Activated B cell treated with CpG ODN at 0.5 μM for 24 hours (primary cell): Measurements from ENCODE around the gene CTU2. TPM values are rescaled to one million over a fixed set of nuclear protein-coding genes. Genes with fewer than 3 reads are reported as not detected.

Experiments used
- ATAC-seq: fragments of 200-7000 bp; cut with Tn5 transposase; one replicate; pipeline ENCODE4 v1.10.0; 2021; ENCODE audit warnings: low read depth, mild to moderate bottlenecking, moderate library complexity
- CTCF ChIA-PET: fragments of 350-600 bp; sonication (Branson Sonifier 250); formaldehyde crosslinking; loops from one replicate; lab custom pipeline; 2021; ENCODE audit warnings: antibody characterized with exemption; lab: Charles Lee
- POLR2A ChIA-PET: fragments of 350-600 bp; sonication (Branson Sonifier 250); formaldehyde crosslinking; loops from one replicate; lab custom pipeline; 2021; ENCODE audit warnings: antibody characterized with exemption; lab: Charles Lee
- DNase-seq: peaks from one replicate; pipeline ENCODE4 v3.0.0; 2022
- H3K27ac Mint-ChIP-seq: one replicate; pipeline ENCODE4 v1.8.0; 2020; ENCODE audit warnings: mixed read lengths
- H3K27me3 Mint-ChIP-seq: one replicate; pipeline ENCODE4 v1.8.0; 2021; ENCODE audit warnings: mixed read lengths
- H3K36me3 Mint-ChIP-seq: one replicate; pipeline ENCODE4 v1.8.0; 2021; ENCODE audit warnings: low read depth, mixed read lengths
- H3K4me1 Mint-ChIP-seq: one replicate; pipeline ENCODE4 v1.8.0; 2021; ENCODE audit warnings: mixed read lengths
- H3K4me3 Mint-ChIP-seq: one replicate; pipeline ENCODE4 v1.8.0; 2020; ENCODE audit warnings: mild to moderate bottlenecking, mixed read lengths
- H3K9me3 Mint-ChIP-seq: one replicate; pipeline ENCODE4 v1.8.0; 2020; ENCODE audit warnings: mixed read lengths
- intact Hi-C: fragments of 100-400 bp; cut with micrococcal nuclease; formaldehyde crosslinking; loops from one replicate; pipeline ENCODE4 v1.15.1; 2024
- total RNA-seq: library from RNA; stranded (reverse); gene quantifications from 2 replicates; pipeline ENCODE4 v1.2.3, GENCODE V29; 2022
- TF ChIP-seq, protein P1 (sequence below): fragments of 200-600 bp; IDR thresholded peaks from one replicate; pipeline ENCODE4 v1.8.0; 2022; ENCODE audit warnings: antibody characterized with exemption, mild to moderate bottlenecking

CTU2 gene
- total RNA-seq, 1 donor from 2014 or later = 36.7 TPM

DNA sequence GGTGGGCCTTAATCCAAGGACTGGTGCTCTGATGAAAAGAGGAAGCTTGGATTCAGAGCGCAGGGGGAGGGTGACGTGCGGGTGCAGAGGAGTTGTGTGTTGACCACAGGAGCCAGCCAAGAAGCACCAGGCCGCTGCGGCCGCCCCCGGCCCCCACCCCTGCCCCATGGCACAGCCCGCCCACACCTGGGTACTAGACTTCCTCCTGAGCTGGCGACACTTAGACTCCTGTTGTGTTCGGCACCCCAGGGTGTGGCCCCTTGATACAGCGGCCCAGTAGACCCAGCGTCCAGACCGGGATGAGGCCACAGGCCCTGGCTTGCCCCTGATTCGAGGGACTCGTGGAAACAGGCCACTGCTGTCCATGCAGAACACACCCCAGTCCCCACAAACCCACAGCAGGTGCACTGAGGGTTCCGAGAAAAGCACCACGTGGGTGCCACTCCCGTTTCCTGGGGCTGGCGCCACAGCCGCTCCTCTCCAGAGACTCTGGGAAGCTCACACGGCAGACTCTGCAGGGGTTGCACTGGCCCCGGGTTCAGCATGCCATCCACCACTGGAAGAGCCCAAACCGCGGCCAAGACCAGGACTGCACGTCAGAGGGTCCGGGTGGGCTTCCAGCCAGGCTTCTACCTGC lies 14.3 kb upstream of the CTU2 start:
- Mint-ChIP-seq H3K27me3 (no peaks in the 10 kb centered on the region), H3K27ac (peak overlapping the region; percentile 12), H3K9me3 (no peaks in the 10 kb centered on the region), H3K4me3 (peak overlapping the region; percentile 52), H3K4me1 (peaks cover 28% of the 10 kb centered on the region), H3K36me3 (peaks cover 12% of the 10 kb centered on the region)
- DNase-seq = no peak
- TF ChIP-seq, protein P1, sequence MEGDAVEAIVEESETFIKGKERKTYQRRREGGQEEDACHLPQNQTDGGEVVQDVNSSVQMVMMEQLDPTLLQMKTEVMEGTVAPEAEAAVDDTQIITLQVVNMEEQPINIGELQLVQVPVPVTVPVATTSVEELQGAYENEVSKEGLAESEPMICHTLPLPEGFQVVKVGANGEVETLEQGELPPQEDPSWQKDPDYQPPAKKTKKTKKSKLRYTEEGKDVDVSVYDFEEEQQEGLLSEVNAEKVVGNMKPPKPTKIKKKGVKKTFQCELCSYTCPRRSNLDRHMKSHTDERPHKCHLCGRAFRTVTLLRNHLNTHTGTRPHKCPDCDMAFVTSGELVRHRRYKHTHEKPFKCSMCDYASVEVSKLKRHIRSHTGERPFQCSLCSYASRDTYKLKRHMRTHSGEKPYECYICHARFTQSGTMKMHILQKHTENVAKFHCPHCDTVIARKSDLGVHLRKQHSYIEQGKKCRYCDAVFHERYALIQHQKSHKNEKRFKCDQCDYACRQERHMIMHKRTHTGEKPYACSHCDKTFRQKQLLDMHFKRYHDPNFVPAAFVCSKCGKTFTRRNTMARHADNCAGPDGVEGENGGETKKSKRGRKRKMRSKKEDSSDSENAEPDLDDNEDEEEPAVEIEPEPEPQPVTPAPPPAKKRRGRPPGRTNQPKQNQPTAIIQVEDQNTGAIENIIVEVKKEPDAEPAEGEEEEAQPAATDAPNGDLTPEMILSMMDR = no peak
- intact Hi-C loops = loop anchor here (1.0 kb wide), 1 partner anchor 9 kb away; no protein-coding TSS in a partner anchor
- ChIA-PET POLR2A (interaction anchor here (0.6 to 1.7 kb wide), 5 partner anchors 9 to 284 kb away, joined by 3 to 9 read pairs (median 4); no protein-coding TSS in a partner anchor), CTCF (no interaction called here)
- ATAC-seq = peak; percentile 61

DNA sequence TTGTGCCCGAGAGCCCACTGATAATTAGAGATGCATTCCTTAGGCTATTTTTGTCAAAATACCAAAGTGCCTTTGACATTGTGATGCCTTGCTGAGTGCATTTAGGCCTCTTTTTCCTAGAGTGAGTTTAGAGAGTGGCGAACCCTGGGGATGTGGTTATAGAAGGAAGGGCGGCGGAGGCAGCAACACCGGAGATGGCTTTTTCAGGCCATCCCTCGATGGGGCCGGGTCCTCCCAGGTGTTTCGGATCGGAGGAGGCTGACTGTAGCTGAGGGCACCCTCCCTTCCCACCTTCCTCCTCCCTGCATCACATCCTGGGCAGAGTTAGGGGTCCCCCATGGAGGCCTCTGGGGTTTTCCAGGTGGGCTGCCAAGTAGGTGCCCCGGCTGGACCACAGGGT lies 13.4 kb upstream of the CTU2 start:
- ChIA-PET CTCF (no interaction called here), POLR2A (interaction anchor here (0.6 to 1.1 kb wide), 3 partner anchors 9 to 284 kb away, joined by 3 to 6 read pairs (median 4); no protein-coding TSS in a partner anchor)
- H3K36me3 Mint-ChIP-seq = peaks cover 18% of the 10 kb centered on the region
- no peaks in the 10 kb centered on the region for H3K9me3 Mint-ChIP-seq
- ATAC-seq (no peak), DNase-seq (no peak)
- intact Hi-C loops = loop anchor here (1.0 kb wide), 1 partner anchor 8 kb away; no protein-coding TSS in a partner anchor
- no peak overlapping the region for H3K4me3 Mint-ChIP-seq
- TF ChIP-seq, protein P1 = no peak
- H3K27me3 Mint-ChIP-seq = no peaks in the 10 kb centered on the region
- no peak overlapping the region for H3K27ac Mint-ChIP-seq
- peaks cover 33% of the 10 kb centered on the region for H3K4me1 Mint-ChIP-seq

DNA sequence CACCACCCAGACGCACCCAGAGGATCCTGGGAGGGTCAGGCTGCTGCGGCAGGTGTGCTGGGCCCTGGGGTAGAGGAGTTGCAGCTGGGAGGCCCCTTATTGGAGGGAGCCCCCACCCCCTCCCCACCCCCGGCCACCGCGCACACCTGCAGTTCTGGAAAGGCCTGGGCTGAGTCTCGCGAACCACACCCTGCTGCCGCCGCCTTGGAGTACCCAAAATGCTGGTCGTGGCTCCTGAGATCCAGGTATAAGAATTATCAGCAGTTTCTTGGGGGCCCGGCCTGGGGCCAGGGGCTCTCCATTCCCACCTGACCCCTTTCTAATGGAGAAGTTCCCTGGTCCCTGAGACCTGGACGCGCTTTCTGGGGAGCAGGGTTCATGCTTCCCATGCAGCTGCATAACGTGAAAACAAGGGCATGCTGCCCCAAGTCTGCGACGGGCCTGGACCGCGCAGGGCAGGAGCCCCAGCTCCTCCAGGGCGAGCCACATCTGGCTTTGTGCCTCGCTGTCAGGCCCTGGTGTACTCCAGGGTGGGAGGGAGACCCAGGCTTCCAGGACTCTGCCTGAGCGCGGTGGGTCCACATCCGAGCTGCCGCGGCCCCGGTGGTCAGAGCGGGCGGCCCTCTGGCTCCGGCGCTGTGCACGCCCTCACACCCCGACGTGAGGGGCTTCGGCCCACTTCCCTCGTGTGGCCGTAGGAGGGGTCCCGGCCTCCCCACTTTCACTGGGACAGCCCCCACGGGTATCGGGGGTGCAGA lies 12.7 kb upstream of the CTU2 start:
- Mint-ChIP-seq H3K27ac (no peak overlapping the region), H3K4me1 (peaks cover 38% of the 10 kb centered on the region), H3K36me3 (peaks cover 25% of the 10 kb centered on the region), H3K4me3 (no peak overlapping the region), H3K27me3 (no peaks in the 10 kb centered on the region), H3K9me3 (no peaks in the 10 kb centered on the region)
- no peak for ATAC-seq
- intact Hi-C loops = no loop called here
- ChIA-PET CTCF (no interaction called here), POLR2A (interaction anchor here (0.7 to 1.1 kb wide), 3 partner anchors 9 to 46 kb away, joined by 3 to 4 read pairs (median 3); no protein-coding TSS in a partner anchor)
- no peak for DNase-seq
- TF ChIP-seq, protein P1 = no peak

DNA sequence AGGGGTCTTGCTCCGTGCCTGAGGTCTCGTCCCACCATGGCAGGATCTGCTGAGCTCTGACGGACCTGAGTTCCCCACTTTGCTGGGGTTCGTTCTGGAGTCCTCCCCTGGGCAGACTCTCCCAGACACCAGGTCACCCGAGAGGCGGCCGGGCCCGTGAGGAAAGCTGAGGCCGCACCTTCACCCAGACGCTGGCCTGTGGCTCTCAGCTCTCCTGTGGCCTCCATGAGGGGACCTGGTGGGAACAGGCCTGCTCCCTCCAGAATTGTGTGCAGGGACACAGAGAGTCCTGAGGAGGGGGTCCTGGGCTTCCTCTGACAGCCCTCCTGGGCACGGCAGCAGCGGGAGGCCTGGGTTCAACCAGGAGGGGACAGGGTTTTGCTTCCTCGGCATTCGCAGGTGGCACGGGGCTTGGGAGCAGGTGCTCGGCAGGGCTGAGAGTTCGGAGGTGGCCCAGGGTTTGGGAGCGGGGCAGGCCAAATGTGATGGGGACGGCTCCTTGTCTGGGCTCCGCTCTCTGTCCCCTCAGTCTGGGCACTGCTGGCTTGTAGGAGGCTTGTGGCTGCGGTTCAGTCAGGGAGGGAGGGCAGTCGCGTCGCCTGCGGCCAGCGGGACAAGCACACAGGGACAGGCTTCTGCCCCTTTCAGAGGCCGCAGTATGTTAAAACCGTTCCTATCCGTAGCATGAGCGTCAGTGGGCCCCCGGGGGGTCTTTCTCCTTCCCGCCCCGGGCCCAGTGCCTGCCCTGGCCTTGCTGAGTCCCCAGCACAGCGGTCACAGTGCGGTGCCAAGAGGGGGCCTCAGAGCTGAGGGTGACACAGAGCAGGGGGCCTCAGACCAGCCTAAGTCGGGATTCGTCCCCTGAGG lies 11.8 kb upstream of the CTU2 start:
- Mint-ChIP-seq H3K9me3 (no peaks in the 10 kb centered on the region), H3K27me3 (no peaks in the 10 kb centered on the region), H3K4me1 (peaks cover 40% of the 10 kb centered on the region), H3K4me3 (no peak overlapping the region), H3K27ac (no peak overlapping the region), H3K36me3 (peaks cover 25% of the 10 kb centered on the region)
- POLR2A ChIA-PET = interaction anchor here (0.7 kb wide), 1 partner anchor 9 kb away, joined by 3 read pairs; no protein-coding TSS in a partner anchor
- intact Hi-C loops = no loop called here
- ATAC-seq (no peak), DNase-seq (no peak)
- CTCF ChIA-PET = no interaction called here
- TF ChIP-seq, protein P1 = no peak
